GM21515 (cell line): ENCODE measurements around the gene COP1.

ENCODE experiments used
- ATAC-seq: cut with Tn5 transposase; IDR thresholded peaks from one replicate; pipeline ENCODE4 v1.9.1; 2021; ENCODE audit not compliant: unreplicated experiment

COP1 gene

GRCh38 chr1:176201568-176201967 is 5.5 kb downstream of the COP1 start:
- ATAC-seq, result no peak

GRCh38 chr1:176199707-176200106 is 7.4 kb downstream of the COP1 start:
- ATAC-seq, result no peak

GRCh38 chr1:176198413-176198812 is 8.7 kb downstream of the COP1 start:
- no peak for ATAC-seq

- no peak for ATAC-seq
Observed at GRCh38 chr1:176196728-176197127, 10.4 kb downstream of the COP1 start.

GRCh38 chr1:176195547-176195946 is 11.5 kb downstream of the COP1 start:
- no peak for ATAC-seq

- ATAC-seq, result no peak
Observed at GRCh38 chr1:176193663-176194062, 13.4 kb downstream of the COP1 start.

GRCh38 chr1:176193023-176193422 is 14.1 kb downstream of the COP1 start:
- ATAC-seq, result peak; percentile 81

- no peak for ATAC-seq
Observed at GRCh38 chr1:176188604-176189003, 18.5 kb downstream of the COP1 start.

GRCh38 chr1:176187001-176187400 is 20.1 kb downstream of the COP1 start:
- no peak for ATAC-seq

- ATAC-seq, result no peak
Observed at GRCh38 chr1:176183618-176184017, 23.5 kb downstream of the COP1 start.

- ATAC-seq, result no peak
Observed at GRCh38 chr1:176178316-176178715, 28.8 kb downstream of the COP1 start.

- peak; percentile 65 for ATAC-seq
Observed at GRCh38 chr1:176177764-176178163, 29.3 kb downstream of the COP1 start.

- no peak for ATAC-seq
Observed at GRCh38 chr1:176174108-176174507, 33.0 kb downstream of the COP1 start.

GRCh38 chr1:176172215-176172614 is 34.9 kb downstream of the COP1 start:
- no peak for ATAC-seq

- ATAC-seq, result no peak
Observed at GRCh38 chr1:176167210-176167609, 39.9 kb downstream of the COP1 start.

GRCh38 chr1:176165573-176165972 is 41.5 kb downstream of the COP1 start:
- ATAC-seq, result no peak

GRCh38 chr1:176164014-176164678 is 42.9 kb downstream of the COP1 start:
- no peak for ATAC-seq

- no peak for ATAC-seq
Observed at GRCh38 chr1:176159993-176160392, 47.1 kb downstream of the COP1 start.

- ATAC-seq, result no peak
Observed at GRCh38 chr1:176157995-176158394, 49.1 kb downstream of the COP1 start.

- ATAC-seq, result no peak
Observed at GRCh38 chr1:176149939-176150807, 56.9 kb downstream of the COP1 start.

GRCh38 chr1:176144526-176144925 is 62.6 kb downstream of the COP1 start:
- ATAC-seq, result no peak

GRCh38 chr1:176142973-176143372 is 64.1 kb downstream of the COP1 start:
- no peak for ATAC-seq
